ENCODE data around the gene C10orf71.

The C10orf71 gene

DNA sequence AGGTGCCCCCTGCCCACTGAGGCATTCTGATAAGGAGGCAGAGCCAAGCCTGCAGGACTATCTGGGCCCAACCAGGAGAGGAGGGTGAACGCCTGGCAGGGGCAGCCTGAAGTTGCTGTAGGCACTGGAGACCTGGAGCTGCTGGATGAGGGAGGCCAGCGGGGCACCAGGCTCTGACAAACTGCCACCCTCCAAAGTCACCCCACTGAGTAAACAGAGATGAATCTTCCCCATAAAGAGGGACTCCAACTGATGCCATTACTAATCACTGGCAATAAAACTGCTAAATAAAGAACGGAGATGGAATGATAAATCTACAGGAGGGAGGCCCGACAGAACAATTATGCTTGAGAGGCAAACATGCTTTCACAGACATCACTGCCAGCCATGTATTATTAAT is 52.7 kb downstream of the C10orf71 start:
- DNase-seq (ENCODE audit: low spot score): no peak
- TF ChIP-seq, protein P1, sequence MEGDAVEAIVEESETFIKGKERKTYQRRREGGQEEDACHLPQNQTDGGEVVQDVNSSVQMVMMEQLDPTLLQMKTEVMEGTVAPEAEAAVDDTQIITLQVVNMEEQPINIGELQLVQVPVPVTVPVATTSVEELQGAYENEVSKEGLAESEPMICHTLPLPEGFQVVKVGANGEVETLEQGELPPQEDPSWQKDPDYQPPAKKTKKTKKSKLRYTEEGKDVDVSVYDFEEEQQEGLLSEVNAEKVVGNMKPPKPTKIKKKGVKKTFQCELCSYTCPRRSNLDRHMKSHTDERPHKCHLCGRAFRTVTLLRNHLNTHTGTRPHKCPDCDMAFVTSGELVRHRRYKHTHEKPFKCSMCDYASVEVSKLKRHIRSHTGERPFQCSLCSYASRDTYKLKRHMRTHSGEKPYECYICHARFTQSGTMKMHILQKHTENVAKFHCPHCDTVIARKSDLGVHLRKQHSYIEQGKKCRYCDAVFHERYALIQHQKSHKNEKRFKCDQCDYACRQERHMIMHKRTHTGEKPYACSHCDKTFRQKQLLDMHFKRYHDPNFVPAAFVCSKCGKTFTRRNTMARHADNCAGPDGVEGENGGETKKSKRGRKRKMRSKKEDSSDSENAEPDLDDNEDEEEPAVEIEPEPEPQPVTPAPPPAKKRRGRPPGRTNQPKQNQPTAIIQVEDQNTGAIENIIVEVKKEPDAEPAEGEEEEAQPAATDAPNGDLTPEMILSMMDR (IDR thresholded peaks at IDR 0.05; ENCODE audit: poor library complexity, severe bottlenecking): no peak
- no peak for ATAC-seq (ENCODE audit: low read depth)
- no peak overlapping the region for H3K4me3 ChIP-seq (ENCODE audit: severe bottlenecking)
- H3K4me1 ChIP-seq (ENCODE audit: insufficient read depth, poor library complexity, severe bottlenecking): no peaks in the 10 kb centered on the region
- no peaks in the 10 kb centered on the region for H3K36me3 ChIP-seq (ENCODE audit: low read depth)
- no peak overlapping the region for H3K27ac ChIP-seq (ENCODE audit: poor library complexity, severe bottlenecking)
- H3K27me3 ChIP-seq (ENCODE audit: insufficient read depth, poor library complexity, severe bottlenecking): no peaks in the 10 kb centered on the region
- no peaks in the 10 kb centered on the region for H3K9me3 ChIP-seq (ENCODE audit: severe bottlenecking)

DNA sequence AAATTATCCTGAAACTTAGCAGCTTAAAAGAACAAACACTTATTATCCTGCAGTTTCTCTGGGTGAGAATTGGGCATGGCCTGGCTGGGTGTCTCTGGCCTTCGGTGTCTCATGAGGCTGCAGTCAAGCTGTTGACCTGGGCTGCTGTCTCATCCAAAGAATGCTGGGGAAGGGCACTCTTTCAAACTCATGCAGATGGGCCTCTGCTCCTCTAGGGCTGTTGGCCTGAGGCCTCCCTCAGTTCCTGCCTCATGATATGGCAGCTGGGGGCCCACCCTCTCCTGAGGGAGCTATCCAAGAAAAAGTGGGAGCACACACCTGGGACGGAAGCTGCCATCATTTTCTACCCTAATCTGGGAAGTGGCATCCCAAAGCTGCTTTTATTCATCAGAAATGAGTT is 53.4 kb downstream of the C10orf71 start:
- Histone ChIP-seq H3K4me1 (ENCODE audit: insufficient read depth, poor library complexity, severe bottlenecking) (no peaks in the 10 kb centered on the region), H3K36me3 (ENCODE audit: low read depth) (no peaks in the 10 kb centered on the region), H3K27me3 (ENCODE audit: insufficient read depth, poor library complexity, severe bottlenecking) (no peaks in the 10 kb centered on the region), H3K9me3 (ENCODE audit: severe bottlenecking) (no peaks in the 10 kb centered on the region), H3K27ac (ENCODE audit: poor library complexity, severe bottlenecking) (no peak overlapping the region), H3K4me3 (ENCODE audit: severe bottlenecking) (no peak overlapping the region)
- DNase-seq (ENCODE audit: low spot score): no peak
- no peak for ATAC-seq (ENCODE audit: low read depth)
- TF ChIP-seq, protein P1 (IDR thresholded peaks at IDR 0.05; ENCODE audit: poor library complexity, severe bottlenecking): no peak

- ATAC-seq (ENCODE audit: low read depth): no peak
These were observed 54.3 kb downstream of the C10orf71 start for GRCh38 chr10:49353026-49353894.

DNA sequence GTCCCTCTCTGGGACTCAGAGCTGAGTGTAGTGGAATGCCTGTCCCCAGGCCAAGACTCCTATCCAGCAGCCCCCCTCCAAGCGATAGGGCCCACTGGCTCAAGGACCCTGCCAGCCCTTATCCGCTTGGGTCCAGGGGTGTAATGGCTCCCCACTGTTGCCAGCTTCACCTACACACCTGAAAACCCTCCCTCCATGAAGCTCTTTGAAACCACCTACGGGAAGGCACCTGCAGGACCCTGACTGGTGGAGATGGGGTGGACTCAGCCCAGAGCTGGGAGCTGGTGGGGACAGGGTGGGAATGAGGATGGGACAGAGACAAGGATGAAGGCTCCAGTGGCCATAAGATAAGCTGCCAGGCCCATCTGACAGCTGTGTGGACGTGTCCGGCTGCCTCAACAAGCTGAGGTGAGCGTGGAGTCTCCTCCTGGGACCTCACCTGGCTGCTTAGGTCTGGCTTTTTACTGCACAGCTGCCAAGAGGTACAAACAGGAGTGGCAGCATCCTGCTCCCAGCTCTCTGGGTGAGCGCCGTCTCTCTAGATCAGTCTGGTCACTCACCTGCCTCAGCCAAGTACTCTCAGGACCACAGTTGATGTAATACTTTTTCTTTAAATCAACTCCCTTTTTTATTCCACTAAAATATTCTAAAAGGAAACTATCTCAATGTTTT is 55.1 kb downstream of the C10orf71 start:
- no peaks in the 10 kb centered on the region for H3K9me3 ChIP-seq (ENCODE audit: severe bottlenecking)
- ATAC-seq (ENCODE audit: low read depth) (no peak), DNase-seq (ENCODE audit: low spot score) (no peak)
- H3K4me1 ChIP-seq (ENCODE audit: insufficient read depth, poor library complexity, severe bottlenecking): no peaks in the 10 kb centered on the region
- TF ChIP-seq, protein P1 (IDR thresholded peaks at IDR 0.05; ENCODE audit: poor library complexity, severe bottlenecking): no peak
- no peaks in the 10 kb centered on the region for H3K27me3 ChIP-seq (ENCODE audit: insufficient read depth, poor library complexity, severe bottlenecking)
- H3K27ac ChIP-seq (ENCODE audit: poor library complexity, severe bottlenecking): no peak overlapping the region
- no peak overlapping the region for H3K4me3 ChIP-seq (ENCODE audit: severe bottlenecking)
- H3K36me3 ChIP-seq (ENCODE audit: low read depth): no peaks in the 10 kb centered on the region

More at GRCh38 chr10:49353026-49353894, 54.3 kb downstream of the C10orf71 start:
- H3K4me3 ChIP-seq (ENCODE audit: severe bottlenecking): no peak overlapping the region
- TF ChIP-seq, protein P1 (IDR thresholded peaks at IDR 0.05; ENCODE audit: poor library complexity, severe bottlenecking): no peak
- no peaks in the 10 kb centered on the region for H3K27me3 ChIP-seq (ENCODE audit: insufficient read depth, poor library complexity, severe bottlenecking)
- DNase-seq (ENCODE audit: low spot score): no peak
- no peaks in the 10 kb centered on the region for H3K36me3 ChIP-seq (ENCODE audit: low read depth)
- no peaks in the 10 kb centered on the region for H3K4me1 ChIP-seq (ENCODE audit: insufficient read depth, poor library complexity, severe bottlenecking)
- H3K27ac ChIP-seq (ENCODE audit: poor library complexity, severe bottlenecking): no peak overlapping the region
- H3K9me3 ChIP-seq (ENCODE audit: severe bottlenecking): no peaks in the 10 kb centered on the region
